Stimulated activated CD8-positive, alpha-beta memory T cell treated with anti-CD3 and anti-CD28 coated beads, Interleukin-4, amount 100 ng/mL, for 48 hours (primary cell): Measurements from ENCODE around the gene CDH2.

Experiments
- DNase-seq: peaks from one replicate; pipeline ENCODE4 v3.0.0-alpha.2; 2020

Gene CDH2

DNA sequence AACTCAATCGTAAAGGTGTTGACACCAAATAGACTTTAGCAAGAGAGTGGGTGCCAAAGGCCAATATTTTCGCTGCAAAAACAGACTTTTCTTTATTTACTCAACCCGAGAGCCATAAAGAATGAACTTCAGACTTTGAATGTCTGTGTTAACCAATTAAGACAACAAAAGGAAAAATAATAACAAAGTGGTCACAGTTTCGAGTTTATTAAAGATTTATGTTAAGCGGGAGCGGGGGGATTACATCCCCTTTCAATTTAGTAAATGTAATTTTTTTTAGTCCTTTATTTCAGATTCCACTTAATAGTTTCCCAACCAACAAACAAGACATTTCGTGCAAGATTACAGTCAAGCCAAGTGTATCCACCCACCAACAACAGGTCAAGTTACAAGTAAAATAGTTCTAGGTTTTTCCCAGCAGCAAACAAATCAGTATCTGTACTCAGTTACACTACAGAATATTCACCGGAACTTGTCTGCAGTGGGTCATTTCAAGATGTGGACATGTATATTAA is 9.0 kb downstream of the CDH2 start:
- DNase-seq = no peak

DNA sequence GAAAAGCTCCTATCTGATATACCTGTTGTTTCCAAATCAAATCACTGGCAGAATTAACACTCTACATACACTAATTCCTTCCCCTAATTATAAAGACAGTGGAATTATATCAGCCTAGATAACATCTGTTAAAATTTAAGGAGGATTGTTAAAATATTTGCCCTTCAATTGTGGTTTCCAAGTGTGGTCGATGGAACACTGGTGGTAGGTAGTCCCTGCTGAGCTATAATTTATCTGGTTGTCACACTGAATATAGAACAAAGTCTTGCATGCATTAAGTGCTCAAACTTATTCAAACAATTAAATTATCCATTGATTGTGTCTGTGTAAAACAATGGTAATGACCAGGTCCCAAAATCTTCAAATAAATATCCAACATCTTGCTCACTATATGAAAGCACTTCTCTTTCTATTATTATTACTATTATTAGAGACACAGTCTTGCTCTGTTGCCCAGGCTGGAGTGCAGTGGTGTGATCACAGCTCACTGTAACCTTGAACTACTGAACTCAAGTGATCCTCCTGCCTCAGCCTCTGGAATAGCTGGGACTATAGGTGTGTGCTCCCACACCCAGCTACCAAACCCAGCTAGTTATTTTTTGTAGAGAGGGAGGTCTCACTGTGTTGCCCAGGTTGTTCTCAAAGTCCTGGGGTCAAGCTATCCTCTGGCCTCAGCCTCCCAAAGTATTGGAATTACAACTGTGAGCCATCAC is 12.0 kb downstream of the CDH2 start:
- no peak for DNase-seq

DNA sequence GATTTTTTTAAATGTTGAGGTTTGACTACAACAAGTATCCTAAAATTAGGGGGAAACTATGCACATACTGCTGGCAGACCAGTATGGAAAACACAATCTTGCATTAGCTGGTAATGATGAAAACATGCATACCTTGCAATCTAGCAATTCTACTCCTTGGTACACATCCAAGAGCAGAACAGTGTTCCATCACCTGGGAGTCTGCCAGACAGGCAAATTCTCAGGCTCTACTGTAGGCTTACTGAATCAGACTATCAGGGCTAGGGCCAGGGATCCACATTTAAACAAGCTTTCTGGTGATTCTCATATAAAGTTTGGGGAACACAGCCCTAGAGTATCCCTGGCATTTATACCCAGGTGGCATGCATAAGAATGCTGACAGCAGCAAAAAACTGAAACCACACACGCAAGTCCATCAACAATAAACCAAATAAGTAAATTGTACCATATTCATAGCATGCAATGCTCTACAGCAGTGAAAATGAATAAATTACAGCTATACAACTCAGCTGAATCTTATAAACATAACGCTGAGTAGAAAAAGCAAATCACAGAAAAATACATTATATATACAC is 13.6 kb downstream of the CDH2 start:
- no peak for DNase-seq

DNA sequence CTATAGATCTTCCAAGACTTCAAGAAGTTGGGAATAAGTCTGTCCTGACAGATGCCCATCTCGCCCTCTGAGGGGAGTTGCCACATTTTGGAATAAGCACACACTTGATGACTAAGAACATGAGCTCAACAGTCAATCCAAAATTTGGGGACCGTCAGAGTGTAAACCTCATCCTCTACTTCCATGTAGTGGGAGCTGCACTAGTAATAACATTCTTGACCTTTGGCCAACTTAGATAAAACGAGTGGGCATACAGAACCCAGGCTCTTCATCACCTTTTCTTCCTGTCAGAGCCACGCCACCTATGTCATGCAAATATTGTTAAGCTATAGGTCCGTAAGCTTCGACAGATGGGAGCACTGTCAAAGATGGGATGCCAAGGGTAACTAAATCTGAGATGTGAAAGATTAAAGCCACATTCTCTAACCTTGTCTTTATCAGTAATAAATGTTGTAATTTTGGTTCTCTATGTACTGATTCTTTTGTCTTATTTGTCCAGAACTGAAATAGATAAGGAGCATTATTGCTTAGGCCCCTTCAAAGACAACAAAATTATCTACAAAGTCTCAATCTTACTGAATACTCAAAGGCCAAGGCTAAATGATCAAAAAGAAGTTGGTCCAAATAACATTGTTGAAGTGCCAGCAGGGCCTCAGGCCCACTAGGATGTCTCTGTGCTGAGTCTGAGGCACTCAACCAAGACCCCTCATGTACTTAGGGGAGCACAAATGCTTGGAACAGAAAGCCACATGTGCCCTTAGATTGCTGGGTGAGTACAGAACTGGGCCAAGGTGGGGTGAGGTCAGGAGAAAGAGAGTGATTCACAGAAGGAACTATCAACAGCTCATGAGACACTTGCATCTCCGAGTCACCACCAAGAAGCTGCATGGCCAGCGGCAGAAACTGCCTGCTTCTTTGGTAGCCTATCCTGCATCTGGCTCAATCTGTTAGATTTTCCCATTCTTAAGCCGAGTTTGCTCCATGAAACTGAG is 15.0 kb downstream of the CDH2 start:
- DNase-seq = no peak

DNA sequence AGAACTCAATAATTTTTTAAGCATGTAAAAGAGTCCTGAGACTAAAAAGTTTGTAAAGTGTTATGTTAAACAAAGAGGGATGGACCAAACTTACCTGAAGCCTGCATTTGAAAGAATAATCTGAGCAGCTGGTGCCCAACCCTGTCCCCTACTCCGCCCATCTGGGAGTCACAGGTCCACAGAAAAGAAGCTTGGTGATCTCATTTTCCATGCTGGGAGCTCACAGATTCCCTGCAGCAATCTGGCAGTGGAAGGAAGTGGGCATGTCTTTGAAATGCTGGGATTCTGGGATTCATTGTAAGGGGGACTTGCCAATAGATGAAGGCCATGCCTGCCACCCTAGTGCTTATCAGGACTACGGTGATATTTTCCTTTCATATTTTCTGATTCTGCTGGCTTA is 17.9 kb downstream of the CDH2 start:
- no peak for DNase-seq

DNA sequence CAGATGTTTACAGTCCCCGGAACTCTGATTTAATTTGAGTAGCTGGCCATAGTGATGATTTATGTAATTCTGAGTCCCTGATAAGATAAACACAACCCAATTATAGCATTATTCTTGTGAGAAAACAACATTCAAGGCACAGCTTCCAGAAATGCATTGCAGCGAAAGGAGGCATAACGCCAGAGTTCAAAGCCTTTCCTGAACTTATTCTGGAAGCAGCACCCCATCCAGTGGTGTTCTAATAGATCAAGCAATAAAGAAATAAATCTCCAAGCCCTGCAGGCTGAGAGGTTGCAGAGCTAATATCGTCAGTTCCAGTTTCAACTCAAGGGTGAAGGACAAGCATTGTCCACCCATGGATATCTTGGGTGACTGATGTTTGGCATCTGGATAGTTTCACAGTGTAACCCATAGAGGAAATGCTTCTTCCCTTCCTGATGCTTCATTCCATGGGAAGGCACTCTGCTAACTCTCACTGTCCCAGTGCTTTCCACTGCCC is 18.8 kb downstream of the CDH2 start:
- DNase-seq = no peak

DNA sequence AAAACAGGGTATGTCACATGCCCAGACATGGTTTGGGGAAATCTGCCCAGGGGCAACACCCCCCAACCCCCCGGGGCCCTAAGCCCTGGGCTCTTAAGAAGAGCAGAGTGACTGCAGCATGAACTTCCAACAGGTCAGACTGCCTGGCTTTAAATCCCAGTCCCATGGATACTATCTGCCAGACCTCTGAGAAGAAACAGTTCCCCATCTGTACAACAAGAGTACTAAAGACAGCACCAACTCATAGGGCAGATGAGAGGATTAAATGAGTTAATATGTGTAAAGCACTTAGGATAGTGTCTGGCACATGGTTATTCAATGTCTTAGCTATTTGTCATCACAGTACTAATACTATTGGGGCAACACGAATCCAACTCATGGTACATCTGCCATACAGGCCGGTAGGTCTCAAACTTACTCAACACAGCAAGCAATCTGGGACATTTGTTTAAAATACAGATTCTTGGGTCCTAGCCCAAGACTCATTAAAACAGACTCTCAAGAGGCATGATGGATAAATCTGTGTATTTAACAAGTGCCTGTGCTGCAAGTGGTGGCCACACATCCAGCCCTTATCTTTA is 23.4 kb downstream of the CDH2 start:
- no peak for DNase-seq

DNA sequence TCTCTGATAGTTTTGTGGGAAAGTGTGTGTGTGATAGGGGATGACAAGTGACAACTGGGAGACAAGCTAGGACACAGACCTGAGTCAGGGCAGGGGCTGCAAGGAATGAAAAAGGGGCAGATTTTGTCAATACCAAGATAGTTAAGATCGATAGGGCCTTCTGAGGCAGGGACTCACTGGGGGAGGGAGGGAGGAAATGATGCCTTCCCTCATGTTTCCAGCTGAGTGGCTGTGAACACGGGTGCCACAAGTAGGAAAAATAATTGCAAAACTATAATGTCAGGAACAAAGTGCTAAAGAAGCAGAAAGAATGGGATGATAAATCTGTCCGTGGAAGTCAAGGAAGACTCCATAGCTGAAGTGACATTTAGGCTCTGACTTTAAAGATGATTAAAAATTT is 24.2 kb downstream of the CDH2 start:
- DNase-seq = no peak

DNA sequence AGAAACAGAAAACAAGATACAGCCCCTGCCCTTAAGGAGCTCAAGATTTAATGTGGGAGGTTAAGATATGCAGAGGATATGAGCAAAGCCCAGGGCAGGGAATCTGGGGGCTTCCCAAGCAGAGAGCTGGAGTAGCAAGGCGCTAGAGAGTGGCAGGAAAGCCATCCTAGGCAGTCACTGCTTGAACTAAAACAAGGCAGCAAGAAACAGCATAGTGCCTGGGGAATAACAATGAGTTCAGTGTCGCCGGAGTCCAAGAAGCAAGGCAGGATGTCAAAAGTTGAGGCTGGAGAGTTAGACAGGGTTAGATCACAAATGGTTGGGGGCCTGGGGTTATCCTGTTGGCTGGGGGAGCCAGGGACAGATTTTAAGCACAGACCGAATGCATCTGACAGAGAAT is 24.6 kb downstream of the CDH2 start:
- DNase-seq = no peak

DNA sequence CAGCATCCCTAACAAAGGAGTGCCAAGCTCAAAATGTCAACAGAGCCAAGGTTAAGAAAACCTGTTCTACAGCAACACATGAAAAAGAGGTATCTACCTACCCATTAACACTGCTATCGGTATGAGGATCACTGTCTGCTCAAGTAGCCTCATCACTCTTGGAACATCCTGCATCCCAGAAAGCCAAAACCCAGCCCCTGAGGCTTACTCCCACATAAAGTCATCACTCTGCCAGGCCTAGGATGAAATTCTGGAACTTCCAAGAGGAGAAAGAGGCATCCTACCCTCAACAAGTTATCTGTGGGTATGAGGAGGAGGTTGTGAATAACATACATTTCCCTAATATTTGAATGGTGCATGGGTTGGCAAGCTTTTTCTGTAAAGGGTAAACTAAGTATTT is 25.5 kb downstream of the CDH2 start:
- no peak for DNase-seq

DNA sequence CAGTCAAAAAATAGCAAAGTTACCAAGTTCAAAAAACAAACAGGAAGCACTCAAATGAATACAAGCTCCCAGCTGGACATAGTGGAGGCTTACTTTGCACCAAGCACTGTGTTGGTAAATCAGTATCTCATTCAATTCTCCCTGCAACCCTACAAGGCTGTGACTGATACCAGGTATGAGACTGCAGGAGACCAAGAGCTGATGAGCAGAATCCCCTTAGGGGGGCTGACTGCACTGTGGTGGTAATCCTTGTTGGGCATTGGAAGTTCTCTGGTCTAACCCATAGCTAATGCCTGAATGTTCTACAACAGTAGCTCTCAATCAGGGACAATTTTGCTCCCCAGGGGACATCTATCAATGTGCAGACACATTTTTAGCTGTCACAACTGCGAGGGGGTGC is 26.0 kb downstream of the CDH2 start:
- DNase-seq = no peak

DNA sequence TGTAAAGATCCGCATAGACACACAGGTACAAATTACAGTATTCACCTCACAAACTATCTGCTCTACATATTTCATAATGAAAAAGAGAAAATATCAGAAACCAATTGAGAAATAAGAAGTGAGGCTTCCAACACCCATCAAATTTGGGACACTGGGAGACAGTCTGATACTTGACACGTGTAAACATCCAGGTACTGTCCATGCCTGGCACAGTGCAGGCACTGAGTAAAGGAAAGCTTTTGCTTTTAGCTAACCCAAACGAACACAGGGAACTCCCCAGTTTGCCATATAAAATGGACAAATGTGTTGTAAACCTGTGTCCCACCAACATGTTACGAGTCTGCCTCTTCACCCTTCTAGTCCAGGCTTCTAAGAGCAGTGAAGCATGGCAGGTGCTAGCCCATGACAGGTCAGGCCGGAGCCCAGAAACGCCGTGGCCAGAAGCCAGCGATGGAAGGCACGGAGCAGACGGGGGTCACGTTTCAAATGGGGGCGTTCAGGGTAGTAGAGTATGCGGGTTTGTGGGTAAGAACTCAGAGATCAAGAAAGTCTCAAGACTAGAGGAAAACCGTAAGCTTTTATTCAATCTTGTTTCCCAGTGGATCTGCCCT is 27.0 kb downstream of the CDH2 start:
- no peak for DNase-seq

DNA sequence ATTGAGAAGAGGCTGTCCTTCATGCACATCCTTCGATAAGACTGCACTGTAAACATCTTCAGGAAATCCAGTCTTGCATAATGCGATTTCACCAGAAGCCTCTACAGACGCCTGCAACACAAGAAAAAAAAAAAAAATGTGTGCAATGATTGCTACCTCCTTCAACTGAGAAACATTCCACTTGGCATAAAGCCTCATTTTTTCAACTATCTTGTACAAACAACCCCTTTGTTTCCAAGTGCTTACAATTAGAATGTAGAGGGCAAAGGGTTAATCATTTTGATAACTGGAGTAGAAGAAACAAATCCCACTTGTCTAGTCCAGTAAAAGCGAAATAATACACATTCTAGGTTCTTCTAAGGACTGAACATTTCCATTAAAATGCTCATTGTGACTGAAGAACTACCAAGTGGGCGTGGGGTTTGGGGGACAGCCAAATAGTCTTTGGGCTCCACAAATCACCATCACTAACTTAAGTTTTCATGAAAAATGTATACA is 29.2 kb downstream of the CDH2 start:
- no peak for DNase-seq

DNA sequence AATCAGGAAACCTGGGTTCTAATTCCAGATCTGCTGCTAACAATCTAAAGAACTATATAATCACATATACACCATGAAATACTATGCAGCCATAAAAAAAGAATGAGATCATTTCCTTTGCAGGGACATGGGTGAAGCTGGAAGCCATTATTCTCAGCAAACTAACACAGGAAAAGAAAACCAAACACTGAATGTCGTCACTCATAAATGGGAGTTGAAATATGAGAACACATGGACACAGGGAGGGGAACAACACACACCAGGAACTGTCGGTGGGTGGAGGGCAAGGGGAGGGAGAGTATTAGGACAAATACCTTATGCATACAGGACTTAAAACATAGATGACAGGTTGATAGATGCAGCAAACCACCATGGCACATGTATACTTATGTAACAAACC is 33.2 kb downstream of the CDH2 start:
- no peak for DNase-seq

DNA sequence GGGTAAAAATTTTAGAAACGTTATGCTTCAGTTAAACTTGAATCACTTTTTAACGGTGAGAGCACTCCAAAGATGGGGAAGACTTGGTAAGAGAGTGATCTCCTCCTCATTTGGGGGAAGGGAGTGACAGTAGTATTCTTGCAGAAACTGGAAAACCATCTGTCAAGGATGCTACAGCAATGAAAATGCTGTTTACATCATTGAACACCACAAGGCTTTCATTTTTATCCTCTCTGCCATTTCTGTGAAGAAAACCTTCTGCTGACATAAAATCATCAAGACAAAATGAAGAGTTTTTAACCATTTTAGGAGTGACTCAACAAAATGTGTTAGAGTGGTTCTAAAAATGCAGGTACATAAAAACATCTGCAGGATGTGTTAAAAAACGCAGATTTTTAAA is 38.1 kb downstream of the CDH2 start:
- no peak for DNase-seq

DNA sequence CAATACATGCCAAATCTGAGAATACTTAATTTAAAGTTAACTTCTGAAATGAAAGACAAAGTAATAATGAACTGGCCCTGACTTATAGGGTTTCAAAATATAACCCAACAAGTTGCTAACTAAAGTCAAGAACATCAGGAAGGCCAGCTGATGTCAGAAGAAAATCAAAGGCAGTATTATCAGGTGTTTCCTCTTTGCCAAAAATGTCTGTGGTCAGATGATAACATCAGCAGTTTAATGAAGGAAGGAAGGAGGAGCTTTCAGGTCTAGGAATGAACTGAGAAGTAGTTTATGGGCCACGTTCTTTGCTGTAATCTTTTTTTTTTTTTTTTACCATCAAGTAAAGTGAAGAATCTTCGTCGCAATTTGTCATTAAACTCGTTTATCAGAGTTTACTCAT is 40.9 kb downstream of the CDH2 start:
- DNase-seq = no peak

DNA sequence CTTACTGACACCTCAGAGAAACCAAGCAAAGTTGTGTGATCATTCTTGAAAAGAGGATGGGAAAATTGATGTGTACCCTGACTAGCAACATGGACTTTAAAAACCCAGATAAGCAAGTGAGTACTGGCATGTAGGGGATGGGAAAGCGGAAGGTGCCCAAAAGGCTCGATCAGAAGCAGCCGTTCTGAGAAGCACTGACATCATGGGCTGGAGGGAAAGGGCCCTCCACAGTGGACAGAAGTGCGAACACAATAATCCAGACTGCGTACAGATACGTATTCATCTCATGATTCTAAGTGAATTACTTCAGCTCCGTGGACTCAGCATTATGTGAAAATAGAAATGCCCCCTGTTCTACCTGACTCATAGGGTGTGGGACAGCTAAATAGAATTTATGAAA is 42.2 kb downstream of the CDH2 start:
- DNase-seq = no peak

DNA sequence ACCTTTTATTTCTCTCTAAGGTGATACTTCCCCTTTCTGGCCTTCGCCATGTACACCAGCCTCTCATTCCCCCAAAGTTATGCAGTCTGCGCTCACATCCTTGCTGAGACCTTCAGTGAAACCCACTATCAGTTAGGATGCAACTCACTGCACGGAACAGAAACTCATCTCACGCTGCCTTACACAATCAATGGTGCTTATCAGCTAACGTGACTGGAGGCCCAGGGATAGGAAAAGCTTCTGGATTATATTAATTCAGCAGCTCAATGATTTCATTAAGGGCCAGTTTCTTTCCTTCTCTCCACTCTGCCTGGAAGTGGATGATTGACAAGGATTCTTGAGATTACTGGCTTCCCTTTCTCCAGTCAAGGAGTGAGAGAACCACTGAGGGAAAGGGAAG is 44.8 kb downstream of the CDH2 start:
- DNase-seq = no peak

DNA sequence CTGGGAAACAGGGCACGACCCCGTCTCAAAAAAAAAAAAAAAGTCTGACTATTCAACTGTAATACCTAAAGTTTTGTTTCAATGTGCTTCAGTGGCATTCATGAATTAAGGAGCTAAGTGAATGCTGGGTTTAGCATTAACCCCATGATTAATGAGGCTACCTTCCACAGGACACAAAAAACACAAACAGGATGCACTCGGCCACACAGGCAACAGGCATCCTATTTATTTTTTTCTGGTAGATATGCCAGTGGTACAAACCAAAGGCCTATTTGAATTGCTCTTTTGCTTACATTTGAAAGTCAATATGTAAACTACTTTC is 48.3 kb downstream of the CDH2 start:
- no peak for DNase-seq

DNA sequence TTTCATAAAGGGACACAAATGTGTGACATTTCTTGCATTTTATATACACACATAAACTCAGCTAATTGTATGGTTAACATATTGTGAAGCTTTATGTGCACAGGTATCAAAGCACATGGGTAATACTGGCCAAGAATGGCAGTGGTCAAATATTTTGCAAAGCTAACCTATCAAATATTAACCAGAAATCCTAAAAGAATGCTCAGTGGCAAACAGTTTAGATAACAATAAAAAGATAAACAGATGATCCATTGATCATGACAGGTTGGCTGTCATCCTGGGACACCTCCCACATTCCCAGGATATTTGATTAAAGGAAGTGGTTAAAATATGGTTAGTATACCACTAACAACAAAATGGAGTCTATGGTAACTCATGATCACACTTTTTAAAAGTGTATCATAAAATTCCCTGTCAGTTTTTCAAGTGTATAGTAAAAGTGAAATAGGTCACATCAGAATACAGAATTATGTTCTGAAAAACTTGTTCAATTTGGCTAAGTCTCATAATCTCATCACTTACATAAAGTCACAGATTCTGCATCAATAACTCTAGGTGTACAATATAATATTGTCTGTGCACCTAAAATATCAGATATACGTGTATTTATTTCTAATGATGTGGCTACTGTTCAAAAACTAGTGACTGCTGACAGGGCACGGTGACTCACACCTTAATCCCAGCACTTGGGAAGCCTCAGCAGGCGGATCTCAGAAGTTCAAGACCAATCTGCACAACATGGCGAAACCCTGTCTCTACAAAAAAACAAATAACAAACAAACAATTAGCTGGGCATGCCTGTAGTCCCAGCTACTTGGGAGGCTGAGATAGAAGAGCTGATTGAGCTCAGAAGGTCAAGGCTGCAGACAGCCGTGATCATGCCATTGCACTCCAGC is 48.9 kb downstream of the CDH2 start:
- no peak for DNase-seq

DNA sequence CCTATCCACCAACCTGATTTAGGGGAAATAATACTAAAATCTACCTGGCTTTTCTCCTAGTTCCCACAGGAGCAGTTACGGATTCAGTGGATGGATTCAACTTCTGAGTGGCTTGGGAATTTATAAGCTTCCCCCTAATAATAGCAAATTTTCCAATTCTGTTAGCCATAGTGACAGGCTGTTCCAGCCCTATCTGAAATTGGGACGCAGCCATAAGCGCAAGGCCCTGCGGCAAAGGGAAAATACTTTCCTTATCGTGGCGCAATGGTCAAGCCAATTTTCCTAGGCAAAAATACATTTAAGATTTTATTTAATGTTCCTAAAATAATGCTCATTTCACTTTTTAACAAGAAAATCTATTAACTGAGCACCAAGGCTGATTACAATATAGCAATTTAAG is 49.7 kb downstream of the CDH2 start:
- DNase-seq = no peak

DNA sequence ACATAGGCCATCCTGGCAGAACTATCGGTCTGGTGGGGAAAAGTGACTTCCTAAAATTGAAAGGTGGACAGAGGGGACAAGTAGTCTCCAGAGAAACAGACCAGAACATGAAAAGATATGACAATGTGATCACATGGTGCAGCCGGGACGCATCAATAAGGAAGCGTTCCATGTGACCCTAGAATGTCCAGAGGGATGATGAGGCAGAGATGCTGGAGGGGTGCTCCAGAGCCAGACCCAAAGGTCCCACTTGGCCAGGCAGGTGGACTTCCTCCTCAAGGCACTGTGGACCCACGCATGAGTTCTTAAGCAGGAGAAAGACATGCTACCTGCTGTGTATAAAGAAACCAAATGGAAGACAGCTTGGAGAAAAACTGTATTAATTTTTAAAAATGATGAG is 50.2 kb downstream of the CDH2 start:
- no peak for DNase-seq
